ENCODE data around the gene FGF3. TPM values are rescaled to one million over a fixed set of nuclear protein-coding genes. Genes with fewer than 3 reads are reported as not detected.

FGF3 gene
- total and polyA plus RNA-seq, 2 experiments from 2014 or later: 0.77 TPM; not detected in 1

GRCh38 chr11:69820441-69820840, 1.2 kb upstream of the FGF3 start:
- no peak for TF ChIP-seq CTCF (IDR thresholded peaks at IDR 0.05; ENCODE audit: low read depth, low read length)
- no peak overlapping the region for H3K4me3 ChIP-seq
- peaks cover 67% of the 10 kb centered on the region for H3K27me3 ChIP-seq
- no peaks in the 10 kb centered on the region for H3K9me3 ChIP-seq (ENCODE audit: low read depth)
- DNase-seq (ENCODE audit: low read depth in 1 of 2, low spot score in 1 of 2): no peak
- H3K36me3 ChIP-seq: no peaks in the 10 kb centered on the region
- H3K27ac ChIP-seq: no peak overlapping the region
- peaks cover 13% of the 10 kb centered on the region for H3K4me1 ChIP-seq (ENCODE audit: low read depth)

- Histone ChIP-seq H3K27me3 (peaks cover 73% of the 10 kb centered on the region), H3K4me1 (ENCODE audit: low read depth) (peaks cover 13% of the 10 kb centered on the region), H3K4me3 (no peak overlapping the region), H3K9me3 (ENCODE audit: low read depth) (no peaks in the 10 kb centered on the region), H3K27ac (no peak overlapping the region), H3K36me3 (no peaks in the 10 kb centered on the region)
- no peak for DNase-seq (ENCODE audit: low read depth in 1 of 2, low spot score in 1 of 2)
- no peak for TF ChIP-seq CTCF (IDR thresholded peaks at IDR 0.05; ENCODE audit: low read depth, low read length)
Measured at GRCh38 chr11:69819541-69820070, 390 bp upstream of the FGF3 start.

GRCh38 chr11:69818231-69818602, 999 bp downstream of the FGF3 start:
- H3K36me3 ChIP-seq: no peaks in the 10 kb centered on the region
- peak overlapping the region; percentile 28 for H3K4me3 ChIP-seq
- no peak overlapping the region for H3K27ac ChIP-seq
- TF ChIP-seq CTCF (IDR thresholded peaks at IDR 0.05; ENCODE audit: low read depth, low read length): no peak
- H3K4me1 ChIP-seq (ENCODE audit: low read depth): peaks cover 6% of the 10 kb centered on the region
- DNase-seq (ENCODE audit: low read depth in 1 of 2, low spot score in 1 of 2): no peak
- H3K27me3 ChIP-seq: peaks cover 80% of the 10 kb centered on the region
- H3K9me3 ChIP-seq (ENCODE audit: low read depth): no peaks in the 10 kb centered on the region

GRCh38 chr11:69817265-69818230, 1.7 kb downstream of the FGF3 start:
- peak overlapping the region; percentile 28 for H3K4me3 ChIP-seq
- no peak for TF ChIP-seq CTCF (IDR thresholded peaks at IDR 0.05; ENCODE audit: low read depth, low read length)
- peak; percentile 14 to 67 for DNase-seq (ENCODE audit: low read depth in 1 of 2, low spot score in 1 of 2)

GRCh38 chr11:69816671-69817070, 2.5 kb downstream of the FGF3 start:
- Histone ChIP-seq H3K36me3 (no peaks in the 10 kb centered on the region), H3K27ac (no peak overlapping the region), H3K4me1 (ENCODE audit: low read depth) (peaks cover 10% of the 10 kb centered on the region), H3K4me3 (no peak overlapping the region), H3K27me3 (peaks cover 75% of the 10 kb centered on the region), H3K9me3 (ENCODE audit: low read depth) (no peaks in the 10 kb centered on the region)
- no peak for TF ChIP-seq CTCF (IDR thresholded peaks at IDR 0.05; ENCODE audit: low read depth, low read length)
- DNase-seq (ENCODE audit: low read depth in 1 of 2, low spot score in 1 of 2): no peak

More at GRCh38 chr11:69817265-69818230, 1.7 kb downstream of the FGF3 start:
- Histone ChIP-seq H3K27me3 (peaks cover 80% of the 10 kb centered on the region), H3K9me3 (ENCODE audit: low read depth) (no peaks in the 10 kb centered on the region), H3K27ac (no peak overlapping the region), H3K36me3 (no peaks in the 10 kb centered on the region), H3K4me1 (ENCODE audit: low read depth) (peaks cover 6% of the 10 kb centered on the region)

All from cardiac muscle cell (in vitro differentiated cells and primary cell).